Liver (tissue), 9 donors: ENCODE measurements around the gene MKS1. TPM values are rescaled to one million over a fixed set of nuclear protein-coding genes. Genes with fewer than 3 reads are reported as not detected.

Experiments
- DNase-seq: peaks from one replicate; pipeline ENCODE4 v3.0.0-alpha.2; 2017; ENCODE audit warnings: low spot score
- H3K27ac ChIP-seq, 2 donors: one replicate each; pipeline ENCODE4 v1.7.0; 2013; ENCODE audit warnings: inconsistent platforms in 2 of 2, low read length in 2 of 2, control low read depth in 1 of 2, low read depth in 1 of 2, mild to moderate bottlenecking in 1 of 2
- H3K27me3 ChIP-seq, 4 donors: one replicate each; pipeline versions ENCODE4 v1.6.1 to v1.7.0; 2013; ENCODE audit warnings: low read length in 3 of 4, inconsistent platforms in 1 of 4, mild to moderate bottlenecking in 1 of 4, moderate library complexity in 1 of 4; ENCODE audit not compliant: control insufficient read depth in 4 of 4, insufficient read depth in 4 of 4
- H3K36me3 ChIP-seq, 4 donors: one replicate each; pipeline versions ENCODE4 v1.6.1 to v1.7.0; 2013; ENCODE audit warnings: low read length in 3 of 4, mild to moderate bottlenecking in 3 of 4, low read depth in 1 of 4, moderate library complexity in 1 of 4; ENCODE audit not compliant: control insufficient read depth in 4 of 4, insufficient read depth in 3 of 4
- H3K4me1 ChIP-seq, 4 donors: one replicate each; pipeline versions ENCODE4 v1.6.1 to v1.7.0; 2013; ENCODE audit warnings: low read length in 3 of 4, mild to moderate bottlenecking in 3 of 4, moderate library complexity in 1 of 4; ENCODE audit not compliant: control insufficient read depth in 4 of 4, insufficient read depth in 4 of 4
- H3K4me3 ChIP-seq, 3 donors: one replicate each; pipeline versions ENCODE4 v1.6.1 to v1.7.0; 2013; ENCODE audit warnings: low read length in 3 of 3, control low read depth in 1 of 3, low read depth in 1 of 3, mild to moderate bottlenecking in 1 of 3
- H3K9ac ChIP-seq, 2 donors: one replicate each; pipeline ENCODE4 v1.7.0; 2013; ENCODE audit warnings: low read length in 2 of 2, mild to moderate bottlenecking in 2 of 2, moderate library complexity in 2 of 2, control low read depth in 1 of 2, low read depth in 1 of 2
- H3K9me3 ChIP-seq, 4 donors: one replicate each; pipeline versions ENCODE4 v1.6.1 to v1.7.0; 2013; ENCODE audit warnings: low read length in 3 of 4; ENCODE audit not compliant: control insufficient read depth in 4 of 4
- ATF3 ChIP-seq: IDR thresholded peaks from 2 replicates; pipeline ENCODE4 v1.6.1; 2016; ENCODE audit warnings: antibody characterized with exemption
- CTCF ChIP-seq: fragments of 150-350 bp; IDR thresholded peaks from 2 replicates; pipeline ENCODE4 v1.5.1; 2017; ENCODE audit warnings: improper control_type of control experiment, low read depth, low read length; ENCODE audit not compliant: missing input control
- EGR1 ChIP-seq, 2 donors: IDR thresholded peaks; 2 replicates each; pipeline ENCODE4 v1.6.1; 2016 to 2018; ENCODE audit warnings: antibody characterized with exemption in 2 of 2, low read depth in 2 of 2
- FOXA1 ChIP-seq: IDR thresholded peaks from 2 replicates; pipeline ENCODE4 v1.6.1; 2016; ENCODE audit warnings: antibody characterized with exemption
- FOXA2 ChIP-seq: IDR thresholded peaks from 2 replicates; pipeline ENCODE4 v1.6.1; 2016; ENCODE audit warnings: antibody characterized with exemption
- GABPA ChIP-seq, 2 donors: IDR thresholded peaks in 1 of 2; conservative IDR thresholded peaks in 1 of 2; 2 replicates each; pipeline ENCODE4 v1.6.1; 2016; ENCODE audit warnings: antibody characterized with exemption in 2 of 2, mild to moderate bottlenecking in 1 of 2, moderate library complexity in 1 of 2
- HNF4A ChIP-seq, 2 donors: conservative IDR thresholded peaks; 2 replicates each; pipeline ENCODE4 v1.6.1; 2016; ENCODE audit warnings: antibody characterized with exemption in 2 of 2, mild to moderate bottlenecking in 2 of 2
- HNF4G ChIP-seq: IDR thresholded peaks from 2 replicates; pipeline ENCODE4 v1.6.1; 2016; ENCODE audit warnings: antibody characterized with exemption
- JUND ChIP-seq, 2 donors: IDR thresholded peaks; 2 replicates each; pipeline ENCODE4 v1.6.1; 2016; ENCODE audit warnings: antibody characterized with exemption in 2 of 2
- NR2F2 ChIP-seq: IDR thresholded peaks from 2 replicates; pipeline ENCODE4 v1.6.1; 2016; ENCODE audit warnings: antibody characterized with exemption
- RAD21 ChIP-seq, 2 donors: IDR thresholded peaks; 2 replicates each; pipeline ENCODE4 v1.6.1; 2016; ENCODE audit warnings: antibody characterized with exemption in 2 of 2, mild to moderate bottlenecking in 2 of 2
- REST ChIP-seq: IDR thresholded peaks from 2 replicates; pipeline ENCODE4 v1.6.1; 2016; ENCODE audit warnings: antibody characterized with exemption, mild to moderate bottlenecking
- RXRA ChIP-seq, 2 donors: IDR thresholded peaks; 2 replicates each; pipeline ENCODE4 v1.6.1; 2017 to 2018; ENCODE audit warnings: antibody characterized with exemption in 2 of 2, mild to moderate bottlenecking in 1 of 2
- SP1 ChIP-seq: IDR thresholded peaks from 2 replicates; pipeline ENCODE4 v1.6.1; 2018; ENCODE audit warnings: antibody characterized with exemption, mild to moderate bottlenecking
- TAF1 ChIP-seq: conservative IDR thresholded peaks from 2 replicates; pipeline ENCODE4 v1.6.1; 2016; ENCODE audit warnings: antibody characterized with exemption, mild to moderate bottlenecking
- YY1 ChIP-seq: IDR thresholded peaks from 2 replicates; pipeline ENCODE4 v1.6.1; 2016; ENCODE audit warnings: antibody characterized with exemption, mild to moderate bottlenecking
- WGBS: extraction: QIAGEN DNeasy Blood & Tissue Kit; methylation state at CpG from one replicate; pipeline ENCODE4 v1.1.7; 2013; 5-methylcytosine and 5-hydroxymethylcytosine counted together
- polyA plus RNA-seq, 2 donors: library from polyadenylated mRNA; stranded (reverse) in 1 of 2; unstranded in 1 of 2; fragments of 200-250 nt in 1 of 2; fragments of >200 nt in 1 of 2; fragmentation: Nextera tagmentation in 1 of 2; extraction: Ambion mirVana in 1 of 2; gene quantifications; one replicate each; pipeline versions ENCODE4 v1.2.1 to v1.2.3, GENCODE V29; 2013 to 2015
- total RNA-seq, 2 donors: library from RNA; depleted of rRNA; stranded (reverse); fragments of >200 nt; gene quantifications; one replicate each; pipeline ENCODE4 v1.2.3, GENCODE V29; 2014
- TF ChIP-seq, protein P1 (sequence below): IDR thresholded peaks from 2 replicates; pipeline ENCODE4 v1.6.1; 2016; ENCODE audit warnings: antibody characterized with exemption
- TF ChIP-seq, protein P2 (sequence below): IDR thresholded peaks from 2 replicates; pipeline ENCODE4 v1.6.1; 2016; ENCODE audit warnings: antibody characterized with exemption
- donor health status: healthy.
- donor health status: healthy.
- donor health status: healthy.
- donor health status: healthy.
- donor health status: healthy.

MKS1 gene
- total and polyA plus RNA-seq, 4 donors = 4.4 to 7.9 (median 5.1) TPM

- Histone ChIP-seq H3K4me1 (no peaks in the 10 kb centered on the region), H3K36me3 (no peaks in the 10 kb centered on the region), H3K4me3 (no peak within 1 kb of the TSS), H3K9me3 (peaks cover 0 to 2% (median 0%) of the 10 kb centered on the region in 4 donors), H3K27me3 (peaks cover 0 to 4% (median 1%) of the 10 kb centered on the region in 4 donors), H3K27ac (no peak within 1 kb of the TSS), H3K9ac (no peak within 1 kb of the TSS)
- DNase-seq = no peak
- 57% methylated on average over 6 of the region's 6 CpGs for WGBS
- no peak for TF ChIP-seq ATF3
- TF ChIP-seq EGR1 (IDR thresholded peaks at IDR 0.05; ENCODE audit: low read depth in 2 of 2) = no peak
- no peak for TF ChIP-seq TAF1
- TF ChIP-seq RAD21 (IDR thresholded peaks at IDR 0.05) = no peak
- TF ChIP-seq, protein P1, sequence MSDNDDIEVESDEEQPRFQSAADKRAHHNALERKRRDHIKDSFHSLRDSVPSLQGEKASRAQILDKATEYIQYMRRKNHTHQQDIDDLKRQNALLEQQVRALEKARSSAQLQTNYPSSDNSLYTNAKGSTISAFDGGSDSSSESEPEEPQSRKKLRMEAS = no peak
- TF ChIP-seq, protein P2, sequence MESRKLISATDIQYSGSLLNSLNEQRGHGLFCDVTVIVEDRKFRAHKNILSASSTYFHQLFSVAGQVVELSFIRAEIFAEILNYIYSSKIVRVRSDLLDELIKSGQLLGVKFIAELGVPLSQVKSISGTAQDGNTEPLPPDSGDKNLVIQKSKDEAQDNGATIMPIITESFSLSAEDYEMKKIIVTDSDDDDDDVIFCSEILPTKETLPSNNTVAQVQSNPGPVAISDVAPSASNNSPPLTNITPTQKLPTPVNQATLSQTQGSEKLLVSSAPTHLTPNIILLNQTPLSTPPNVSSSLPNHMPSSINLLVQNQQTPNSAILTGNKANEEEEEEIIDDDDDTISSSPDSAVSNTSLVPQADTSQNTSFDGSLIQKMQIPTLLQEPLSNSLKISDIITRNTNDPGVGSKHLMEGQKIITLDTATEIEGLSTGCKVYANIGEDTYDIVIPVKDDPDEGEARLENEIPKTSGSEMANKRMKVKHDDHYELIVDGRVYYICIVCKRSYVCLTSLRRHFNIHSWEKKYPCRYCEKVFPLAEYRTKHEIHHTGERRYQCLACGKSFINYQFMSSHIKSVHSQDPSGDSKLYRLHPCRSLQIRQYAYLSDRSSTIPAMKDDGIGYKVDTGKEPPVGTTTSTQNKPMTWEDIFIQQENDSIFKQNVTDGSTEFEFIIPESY = no peak
- no peak for TF ChIP-seq SP1
- TF ChIP-seq YY1 = no peak
- TF ChIP-seq NR2F2 = no peak
- TF ChIP-seq JUND (IDR thresholded peaks at IDR 0.05) = no peak
- TF ChIP-seq CTCF = no peak
- TF ChIP-seq HNF4A (conservative IDR thresholded peaks at IDR 0.05) = no peak
- TF ChIP-seq FOXA2 = no peak
- no peak for TF ChIP-seq RXRA (IDR thresholded peaks at IDR 0.05)
- no peak for TF ChIP-seq REST
- no peak for TF ChIP-seq GABPA (IDR thresholded peaks at IDR 0.05 in 1 of 2, conservative IDR thresholded peaks at IDR 0.05 in 1 of 2)
- no peak for TF ChIP-seq HNF4G
- TF ChIP-seq FOXA1 = no peak
Measured at GRCh38 chr17:58166682-58167081, 52.4 kb downstream of the MKS1 start, which contains the start of gene OR4D2. OR4D2 (plus strand) TSS chr17:58166982; CDS start chr17:58169656, 2,674 bp downstream.
